C4-2B (cell line): ENCODE measurements around the gene OR2B2.

Experiments
- ZFX ChIP-seq: fragments of 450-650 bp; IDR thresholded peaks from 2 replicates; pipeline ENCODE4 v1.6.1; 2017
- TF ChIP-seq, protein P1 (sequence below): fragments of 450-650 bp; conservative IDR thresholded peaks from 2 replicates; pipeline ENCODE4 v1.5.1; 2017; ENCODE audit warnings: mild to moderate bottlenecking

DNA sequence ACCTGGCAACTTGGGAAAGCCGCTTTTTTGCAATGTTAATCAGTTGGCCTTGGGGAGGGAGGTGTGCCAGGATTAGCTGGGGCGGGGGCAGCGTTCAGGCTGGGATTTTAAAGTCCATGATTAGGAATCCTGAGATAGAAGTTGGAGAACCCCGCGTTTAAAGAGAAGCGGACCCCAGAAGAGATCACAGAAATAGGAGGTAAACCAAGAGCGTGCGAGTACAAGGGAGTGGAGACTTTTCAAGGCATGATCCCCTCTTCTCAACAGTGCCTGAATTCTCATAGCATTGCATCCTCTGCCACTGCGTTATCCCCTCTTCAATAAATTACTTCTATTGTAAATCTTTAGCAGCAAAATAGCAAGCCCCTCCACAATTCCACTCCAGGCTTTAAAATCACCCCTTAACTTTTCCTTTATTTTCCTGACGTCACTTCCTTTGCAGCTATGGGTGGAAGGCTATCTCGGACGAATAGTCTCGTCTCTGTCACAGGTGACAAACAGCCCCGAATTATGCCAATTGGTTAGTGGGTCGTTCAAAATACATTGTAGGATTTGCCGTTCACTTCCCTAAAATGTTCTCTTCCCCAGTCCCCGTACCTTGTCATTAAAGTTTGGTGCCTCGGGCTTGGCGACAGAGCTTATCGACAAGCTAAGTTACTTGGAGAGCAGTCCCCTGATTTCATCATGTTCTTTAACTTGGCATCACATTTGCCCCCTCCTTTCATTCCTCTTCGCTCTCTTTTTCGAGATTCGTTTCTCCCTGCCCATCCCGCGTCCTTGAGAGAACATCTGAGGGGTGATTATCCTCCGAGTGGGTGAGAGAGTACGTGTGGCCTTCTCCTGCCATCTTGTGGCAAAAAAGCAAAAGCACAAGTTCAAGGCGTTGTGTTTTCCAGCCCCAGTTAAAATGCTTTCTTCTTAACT, 17.1 kb downstream of the OR2B2 start:
- TF ChIP-seq, protein P1, sequence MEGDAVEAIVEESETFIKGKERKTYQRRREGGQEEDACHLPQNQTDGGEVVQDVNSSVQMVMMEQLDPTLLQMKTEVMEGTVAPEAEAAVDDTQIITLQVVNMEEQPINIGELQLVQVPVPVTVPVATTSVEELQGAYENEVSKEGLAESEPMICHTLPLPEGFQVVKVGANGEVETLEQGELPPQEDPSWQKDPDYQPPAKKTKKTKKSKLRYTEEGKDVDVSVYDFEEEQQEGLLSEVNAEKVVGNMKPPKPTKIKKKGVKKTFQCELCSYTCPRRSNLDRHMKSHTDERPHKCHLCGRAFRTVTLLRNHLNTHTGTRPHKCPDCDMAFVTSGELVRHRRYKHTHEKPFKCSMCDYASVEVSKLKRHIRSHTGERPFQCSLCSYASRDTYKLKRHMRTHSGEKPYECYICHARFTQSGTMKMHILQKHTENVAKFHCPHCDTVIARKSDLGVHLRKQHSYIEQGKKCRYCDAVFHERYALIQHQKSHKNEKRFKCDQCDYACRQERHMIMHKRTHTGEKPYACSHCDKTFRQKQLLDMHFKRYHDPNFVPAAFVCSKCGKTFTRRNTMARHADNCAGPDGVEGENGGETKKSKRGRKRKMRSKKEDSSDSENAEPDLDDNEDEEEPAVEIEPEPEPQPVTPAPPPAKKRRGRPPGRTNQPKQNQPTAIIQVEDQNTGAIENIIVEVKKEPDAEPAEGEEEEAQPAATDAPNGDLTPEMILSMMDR = peak; percentile 89
- TF ChIP-seq ZFX = no peak
